H1 (cell line): ENCODE results near the gene AKAP12. TPM values are rescaled to one million over a fixed set of nuclear protein-coding genes. Genes with fewer than 3 reads are reported as not detected.

Experiments used
- CTCF ChIA-PET: fragments of 300-600 bp; sonication (Branson Sonifier 250); formaldehyde crosslinking; loops from one replicate; lab custom pipeline; 2021; ENCODE audit not compliant: partially characterized antibody; lab: Charles Lee
- POLR2A ChIA-PET: fragments of 300-600 bp; sonication (Branson Sonifier 250); formaldehyde crosslinking; loops from one replicate; lab custom pipeline; 2021; ENCODE audit warnings: inconsistent platforms; ENCODE audit not compliant: partially characterized antibody; lab: Charles Lee
- DNase-seq, 2 experiments: peaks; one replicate each; pipeline versions ENCODE4 v3.0.0 to v3.0.0-alpha.2; 2010 to 2022; ENCODE audit warnings: low spot score in 2 of 2, low read depth in 1 of 2, mixed read lengths in 1 of 2
- FAIRE-seq: peaks from 2 replicates; lab custom pipeline; 2011; peaks lifted over from hg19 to GRCh38; lab: Jason Lieb, UNC
- H2AFZ ChIP-seq: 2 replicates; pipeline ENCODE4 v1.8.1; 2012; ENCODE audit warnings: low read length, inconsistent platforms
- H2AK5ac ChIP-seq: 2 replicates; pipeline ENCODE4 v1.6.1; 2013; ENCODE audit warnings: low read depth, low read length
- H2BK120ac ChIP-seq: replicated peaks from 2 replicates; pipeline ENCODE3; 2013; ENCODE audit warnings: low read depth, low read length, inconsistent platforms
- H2BK12ac ChIP-seq: 2 replicates; pipeline ENCODE4 v1.6.1; 2013; ENCODE audit warnings: low read depth, low read length
- H2BK15ac ChIP-seq: 2 replicates; pipeline ENCODE4 v1.6.1; 2013; ENCODE audit warnings: low read length
- H2BK20ac ChIP-seq: 2 replicates; pipeline ENCODE4 v1.6.1; 2013; ENCODE audit warnings: low read length
- H2BK5ac ChIP-seq: 2 replicates; pipeline ENCODE4 v1.6.1; 2013; ENCODE audit warnings: low read depth, low read length
- H3K14ac ChIP-seq: 2 replicates; pipeline ENCODE4 v1.6.1; 2013; ENCODE audit warnings: inconsistent platforms; ENCODE audit not compliant: insufficient read length
- H3K18ac ChIP-seq: 2 replicates; pipeline ENCODE4 v1.6.1; 2013; ENCODE audit warnings: low read length; ENCODE audit errors: extremely low read depth
- H3K23ac ChIP-seq: 2 replicates; pipeline ENCODE4 v1.6.1; 2013; ENCODE audit warnings: inconsistent platforms; ENCODE audit not compliant: insufficient read length
- H3K23me2 ChIP-seq: 2 replicates; pipeline ENCODE4 v1.6.1; 2013; ENCODE audit warnings: low read depth, low read length
- H3K27ac ChIP-seq: 2 replicates; pipeline ENCODE4 v1.6.1; 2011; ENCODE audit warnings: low read depth, low read length, inconsistent platforms
- H3K27me3 ChIP-seq, 4 experiments: replicated peaks in 1 of 4; 1 replicate in 1 of 4; 2 replicates in 3 of 4; pipeline versions ENCODE4 v1.6.1 to v1.8.1; 2011 to 2013; ENCODE audit warnings: low read length in 3 of 4, mild to moderate bottlenecking in 3 of 4, inconsistent platforms in 2 of 4, mixed read lengths in 2 of 4, moderate library complexity in 1 of 4; ENCODE audit not compliant: control insufficient read depth in 3 of 4, insufficient read depth in 3 of 4; ENCODE audit errors: extremely low read depth in 1 of 4
- H3K36me3 ChIP-seq, 4 experiments: 2 replicates each; pipeline versions ENCODE4 v1.6.1 to v1.8.1; 2011 to 2013; ENCODE audit warnings: mild to moderate bottlenecking in 4 of 4, low read length in 3 of 4, moderate library complexity in 2 of 4, control low read depth in 1 of 4, inconsistent platforms in 1 of 4; ENCODE audit not compliant: insufficient read depth in 4 of 4, control insufficient read depth in 2 of 4
- H3K4ac ChIP-seq: replicated peaks from 2 replicates; pipeline ENCODE3; 2013; ENCODE audit warnings: low read length, low read depth, mixed read lengths, inconsistent platforms; ENCODE audit not compliant: insufficient read length
- H3K4me1 ChIP-seq, 4 experiments: replicated peaks in 1 of 4; 1 replicate in 1 of 4; 2 replicates in 3 of 4; pipeline versions ENCODE4 v1.6.1 to v1.8.1; 2011 to 2013; ENCODE audit warnings: low read length in 3 of 4, inconsistent platforms in 2 of 4, mixed read lengths in 1 of 4; ENCODE audit not compliant: insufficient read depth in 4 of 4, control insufficient read depth in 3 of 4
- H3K4me2 ChIP-seq, 2 experiments: 2 replicates each; pipeline versions ENCODE4 v1.6.1 to v1.8.1; 2011 to 2013; ENCODE audit warnings: low read depth in 2 of 2, low read length in 2 of 2, control low read depth in 1 of 2, inconsistent platforms in 1 of 2, mild to moderate bottlenecking in 1 of 2; ENCODE audit not compliant: insufficient read depth in 1 of 2
- H3K4me3 ChIP-seq, 4 experiments: fragments of 200-600, 300-600 bp in 1 of 4; sonication (generic), shearing (Covaris generic), sonication (Bioruptor Twin) in 1 of 4; 2 replicates each; pipeline versions ENCODE4 v1.5.1 to v1.8.1; 2011 to 2016; ENCODE audit warnings: low read length in 4 of 4, low read depth in 3 of 4, control low read depth in 2 of 4, inconsistent platforms in 2 of 4, mild to moderate bottlenecking in 2 of 4, mixed read lengths in 1 of 4, moderate library complexity in 1 of 4; ENCODE audit not compliant: insufficient read depth in 2 of 4; ENCODE audit errors: extremely low read depth in 1 of 4
- H3K56ac ChIP-seq: replicated peaks from 2 replicates; pipeline ENCODE3; 2013; ENCODE audit warnings: low read depth, mild to moderate bottlenecking, mixed read lengths, low read length, inconsistent platforms; ENCODE audit not compliant: insufficient read length
- H3K79me1 ChIP-seq: 2 replicates; pipeline ENCODE4 v1.6.1; 2013; ENCODE audit warnings: low read depth, low read length, control low read depth
- H3K79me2 ChIP-seq, 2 experiments: 2 replicates each; pipeline versions ENCODE4 v1.6.1 to v1.8.1; 2012 to 2013; ENCODE audit warnings: low read length in 2 of 2, mild to moderate bottlenecking in 2 of 2, inconsistent platforms in 1 of 2; ENCODE audit not compliant: insufficient read depth in 2 of 2, control insufficient read depth in 1 of 2
- H3K9ac ChIP-seq, 4 experiments: replicated peaks in 1 of 4; 1 replicate in 1 of 4; 2 replicates in 3 of 4; pipeline versions ENCODE4 v1.6.1 to v1.8.1; 2011 to 2013; ENCODE audit warnings: low read depth in 3 of 4, low read length in 3 of 4, control low read depth in 2 of 4, mild to moderate bottlenecking in 2 of 4, moderate library complexity in 2 of 4, inconsistent platforms in 1 of 4; ENCODE audit errors: extremely low read depth in 1 of 4
- H3K9me3 ChIP-seq, 2 experiments: 2 replicates each; pipeline versions ENCODE4 v1.6.1 to v1.8.1; 2012 to 2013; ENCODE audit warnings: mild to moderate bottlenecking in 2 of 2, moderate library complexity in 2 of 2, control low read depth in 1 of 2, inconsistent platforms in 1 of 2, low read depth in 1 of 2, low read length in 1 of 2, mixed read lengths in 1 of 2; ENCODE audit not compliant: insufficient read depth in 2 of 2
- H4K20me1 ChIP-seq, 2 experiments: replicated peaks in 1 of 2; 2 replicates each; pipeline versions ENCODE3 to v1.8.1; 2011 to 2013; ENCODE audit warnings: inconsistent platforms in 2 of 2, low read length in 2 of 2, mild to moderate bottlenecking in 1 of 2; ENCODE audit not compliant: insufficient read depth in 2 of 2, control insufficient read depth in 1 of 2
- H4K5ac ChIP-seq: 2 replicates; pipeline ENCODE4 v1.6.1; 2013; ENCODE audit warnings: low read length, low read depth, mixed read lengths, inconsistent platforms; ENCODE audit not compliant: insufficient read length
- H4K8ac ChIP-seq: 2 replicates; pipeline ENCODE4 v1.8.0; 2013; ENCODE audit warnings: mild to moderate bottlenecking, moderate library complexity, low read length, inconsistent platforms; ENCODE audit not compliant: insufficient read depth; ENCODE audit errors: extremely low read depth
- H4K91ac ChIP-seq: replicated peaks from 2 replicates; pipeline ENCODE3; 2013; ENCODE audit warnings: low read length, mixed read lengths, inconsistent platforms; ENCODE audit not compliant: insufficient read length
- SP4 ChIP-seq: IDR thresholded peaks from 2 replicates; pipeline ENCODE4 v1.6.1; 2012; ENCODE audit warnings: low read length, inconsistent platforms
- WGBS, 2 experiments: shearing (Covaris generic) in 1 of 2; methylation state at CpG; one replicate each; pipeline versions ENCODE4 v1.1.6 to v1.1.7; 2013 to 2015; ENCODE audit warnings: low lambda C conversion rate in 2 of 2, mixed read lengths in 2 of 2, inconsistent platforms in 1 of 2, low coverage in 1 of 2, missing lambda C conversion rate in 1 of 2; ENCODE audit not compliant: insufficient replicate concordance in 2 of 2, insufficient coverage in 1 of 2, insufficient read length in 1 of 2; ENCODE audit errors: extremely low coverage in 1 of 2, missing lambda C conversion rate in 1 of 2; 5-methylcytosine and 5-hydroxymethylcytosine counted together
- polyA plus RNA-seq, 7 experiments: library from polyadenylated mRNA; depleted of rRNA in 3 of 7; stranded (reverse) in 5 of 7; unstranded in 2 of 7; fragments of >200 nt in 5 of 7; fragments of 200-250 nt in 2 of 7; gene quantifications; 1 replicate in 5 of 7; 2 replicates in 1 of 7; 4 replicates in 1 of 7; pipeline versions ENCODE4 v1.2.1 to v1.2.3, GENCODE V29; 2011 to 2013; ENCODE audit warnings: missing spikeins in 2 of 7, mixed read lengths in 2 of 7
- total RNA-seq: library from RNA; stranded (reverse); fragmentation: NEBNext Ultra II Directional; extraction: Animal tissue kit (Norgen Biotek cat#: 25700); gene quantifications from 2 replicates; pipeline ENCODE4 v1.2.1, GENCODE V29; 2021

Gene AKAP12
- total and polyA plus RNA-seq, 2 of the 8 experiments (the other 6 are each of a cell fraction or from before 2014, with no cell fraction given) = 14.6 to 79.2 TPM

DNA sequence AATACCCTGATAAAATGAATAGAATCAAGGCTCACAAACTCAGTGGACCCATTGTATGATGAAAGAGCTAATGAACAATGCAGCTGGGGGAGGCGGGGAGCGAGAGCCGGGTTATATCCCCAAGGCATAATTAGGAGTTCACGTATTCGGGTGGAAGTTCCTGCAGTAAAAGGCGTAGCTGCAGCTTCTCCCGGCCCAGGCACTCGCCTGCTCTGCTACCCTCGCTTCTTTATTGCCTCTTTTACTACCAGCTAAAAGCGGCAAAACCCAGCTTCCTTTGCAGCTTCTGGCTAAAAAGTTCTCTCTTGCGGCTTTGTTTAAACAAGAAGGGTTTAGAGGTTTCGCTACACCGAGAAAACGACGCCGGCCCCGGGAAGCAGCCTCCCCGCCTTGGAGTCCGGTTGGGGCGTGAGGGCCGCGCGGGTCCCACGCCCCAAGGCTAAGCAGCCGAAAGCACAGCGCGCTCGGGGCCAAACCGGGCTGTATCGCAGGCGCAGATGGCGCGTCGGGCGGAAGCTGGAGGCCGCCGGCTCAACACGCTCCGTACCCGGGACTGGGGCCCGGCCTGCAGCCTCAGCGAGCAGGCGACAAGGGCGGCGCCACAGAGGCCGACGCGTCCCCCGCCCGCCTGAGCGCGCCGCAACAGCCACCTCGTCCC lies 150.0 kb downstream of the AKAP12 start:
- Histone ChIP-seq H3K9me3 (no peaks in the 10 kb centered on the region), H3K23ac (no peak overlapping the region), H3K27ac (peak overlapping the region; percentile 92), H3K36me3 (no peaks in the 10 kb centered on the region; a peak in 2 of 8 replicates), H3K4me3 (peak overlapping the region; percentile 81 to 89 (median 85)), H3K14ac (no peak overlapping the region), H3K79me2 (peaks cover 25 to 72% of the 10 kb centered on the region in 2 experiments), H3K18ac (peak overlapping the region; percentile 96), H2BK12ac (peak overlapping the region; percentile 34; the same call in 1 of the 2 replicates), H3K4me2 (peak overlapping the region; percentile 70 to 87), H4K20me1 (peaks cover 4 to 7% of the 10 kb centered on the region in 2 experiments), H3K56ac (peak overlapping the region; percentile 43), H4K5ac (peak overlapping the region; percentile 99), H3K4ac (no peak overlapping the region), H2BK5ac (peak overlapping the region; percentile 98), H4K91ac (peak overlapping the region; percentile 4), H3K79me1 (peaks cover 2% of the 10 kb centered on the region; the same call in 1 of the 2 replicates), H2BK20ac (no peak overlapping the region), H4K8ac (peak overlapping the region; percentile 98), H2AFZ (no peak overlapping the region), H3K23me2 (peaks cover 8% of the 10 kb centered on the region), H2BK120ac (no peak overlapping the region), H2BK15ac (no peak overlapping the region), H3K4me1 (peaks cover 0 to 9% (median 4%) of the 10 kb centered on the region in 4 experiments; a peak in 3 of 7 replicates), H3K27me3 (no peaks in the 10 kb centered on the region), H2AK5ac (no peak overlapping the region), H3K9ac (peak overlapping the region; percentile 90 to 95 (median 92))
- DNase-seq (no peak), FAIRE-seq (no peak)
- CTCF ChIA-PET = interaction anchor here (0.7 kb wide), 1 partner anchor 17 kb away, joined by 3 read pairs; no protein-coding TSS in a partner anchor
- POLR2A ChIA-PET = interaction anchor here (0.7 to 3.9 kb wide), 14 partner anchors 9 to 349 kb away, joined by 3 to 31 read pairs (median 5); partner anchors contain the start of genes AKAP12 and RMND1
- WGBS, 2 experiments = 2% methylated on average over 40 of the region's 54 CpGs; no CpG with 5 or more reads in 1 of the 2 experiments
- peak; percentile 21; the same call in 1 of the 2 replicates for TF ChIP-seq SP4
